GM13977 (cell line): ENCODE results near the gene IGFBP2.

Experiments
- DNase-seq: peaks from one replicate; pipeline ENCODE4 v3.0.0; 2012; ENCODE audit warnings: low spot score
- CTCF ChIP-seq: IDR thresholded peaks from 2 replicates; pipeline ENCODE4 v1.5.1; 2012; ENCODE audit warnings: mild to moderate bottlenecking, control low read depth; ENCODE audit not compliant: insufficient read depth; ENCODE audit errors: extremely low read depth, missing control alignments
- in situ Hi-C: fragments of 300-500 bp; cut with MboI; formaldehyde crosslinking; loops from one replicate; pipeline ENCODE4 v1.12.0; 2022; ENCODE audit warnings: low sequenced_read_pairs, low pct_unique_long_range_greater_than_20kb, mixed read lengths, inconsistent platforms; ENCODE audit not compliant: unreplicated experiment

IGFBP2 gene

GRCh38 chr2:216661051-216661450 lies 27.8 kb downstream of the IGFBP2 start:
- no peak for DNase-seq
- in situ Hi-C loops, result no loop called here
- no peak for TF ChIP-seq CTCF

GRCh38 chr2:216661639-216662375 lies 28.6 kb downstream of the IGFBP2 start:
- in situ Hi-C loops, result no loop called here
- TF ChIP-seq CTCF, result no peak
- no peak for DNase-seq

GRCh38 chr2:216663106-216663505 lies 29.9 kb downstream of the IGFBP2 start:
- no peak for DNase-seq
- TF ChIP-seq CTCF, result no peak
- in situ Hi-C loops, result no loop called here

GRCh38 chr2:216663846-216664245 lies 30.6 kb downstream of the IGFBP2 start:
- no peak for DNase-seq
- in situ Hi-C loops, result no loop called here
- no peak for TF ChIP-seq CTCF

GRCh38 chr2:216664593-216665034 lies 31.4 kb downstream of the IGFBP2 start:
- no peak for DNase-seq
- in situ Hi-C loops, result loop anchor here (5.0 kb wide), 1 partner anchor 157 kb away; no protein-coding TSS in a partner anchor
- peak; percentile 53 for TF ChIP-seq CTCF

- in situ Hi-C loops, result loop anchor here (5.0 kb wide), 1 partner anchor 158 kb away; no protein-coding TSS in a partner anchor
- DNase-seq, result no peak
- no peak for TF ChIP-seq CTCF
These were observed 32.0 kb downstream of the IGFBP2 start for GRCh38 chr2:216665242-216665641.
